Breast epithelium (tissue), 3 donors: ENCODE results near the gene FTO.

Experiments used
- POLR2A ChIP-seq: fragments of 450-650 bp; IDR thresholded peaks from one replicate; pipeline ENCODE4 v1.6.1; 2016; ENCODE audit warnings: antibody characterized with exemption, mild to moderate bottlenecking, moderate library complexity
- POLR2AphosphoS5 ChIP-seq, 3 donors: sonication (generic); formaldehyde crosslinking; IDR thresholded peaks; one replicate each; pipeline ENCODE4 v1.6.1; 2017; ENCODE audit warnings: antibody characterized with exemption in 3 of 3
- TF ChIP-seq, protein P1 (sequence below), 3 donors: fragments of 450-650 bp; IDR thresholded peaks; one replicate each; pipeline ENCODE4 v1.5.1; 2016 to 2017; ENCODE audit warnings: antibody characterized with exemption in 3 of 3, mild to moderate bottlenecking in 3 of 3, moderate library complexity in 3 of 3

- TF ChIP-seq, protein P1, sequence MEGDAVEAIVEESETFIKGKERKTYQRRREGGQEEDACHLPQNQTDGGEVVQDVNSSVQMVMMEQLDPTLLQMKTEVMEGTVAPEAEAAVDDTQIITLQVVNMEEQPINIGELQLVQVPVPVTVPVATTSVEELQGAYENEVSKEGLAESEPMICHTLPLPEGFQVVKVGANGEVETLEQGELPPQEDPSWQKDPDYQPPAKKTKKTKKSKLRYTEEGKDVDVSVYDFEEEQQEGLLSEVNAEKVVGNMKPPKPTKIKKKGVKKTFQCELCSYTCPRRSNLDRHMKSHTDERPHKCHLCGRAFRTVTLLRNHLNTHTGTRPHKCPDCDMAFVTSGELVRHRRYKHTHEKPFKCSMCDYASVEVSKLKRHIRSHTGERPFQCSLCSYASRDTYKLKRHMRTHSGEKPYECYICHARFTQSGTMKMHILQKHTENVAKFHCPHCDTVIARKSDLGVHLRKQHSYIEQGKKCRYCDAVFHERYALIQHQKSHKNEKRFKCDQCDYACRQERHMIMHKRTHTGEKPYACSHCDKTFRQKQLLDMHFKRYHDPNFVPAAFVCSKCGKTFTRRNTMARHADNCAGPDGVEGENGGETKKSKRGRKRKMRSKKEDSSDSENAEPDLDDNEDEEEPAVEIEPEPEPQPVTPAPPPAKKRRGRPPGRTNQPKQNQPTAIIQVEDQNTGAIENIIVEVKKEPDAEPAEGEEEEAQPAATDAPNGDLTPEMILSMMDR (IDR thresholded peaks at IDR 0.05), result no peak
- TF ChIP-seq POLR2A (no peak), POLR2AphosphoS5 (IDR thresholded peaks at IDR 0.05) (no peak)
Observed at GRCh38 chr16:53936529-53936928, 232.6 kb downstream of the FTO start.
